Activated CD8-positive, alpha-beta memory T cell treated with anti-CD3 and anti-CD28 coated beads for 48 hours (primary cell): ENCODE data around the gene KAT5.
"Not testable (repeated sequence)": the region's sequence is repeated elsewhere in the genome, so short reads cannot be mapped to it uniquely, and the experiment has no call there.

Experiments
- DNase-seq, 3 experiments: peaks; one replicate each; pipeline ENCODE4 v3.0.0-alpha.2; 2020; ENCODE audit warnings: low read depth in 2 of 3, low spot score in 2 of 3

Gene KAT5

DNA sequence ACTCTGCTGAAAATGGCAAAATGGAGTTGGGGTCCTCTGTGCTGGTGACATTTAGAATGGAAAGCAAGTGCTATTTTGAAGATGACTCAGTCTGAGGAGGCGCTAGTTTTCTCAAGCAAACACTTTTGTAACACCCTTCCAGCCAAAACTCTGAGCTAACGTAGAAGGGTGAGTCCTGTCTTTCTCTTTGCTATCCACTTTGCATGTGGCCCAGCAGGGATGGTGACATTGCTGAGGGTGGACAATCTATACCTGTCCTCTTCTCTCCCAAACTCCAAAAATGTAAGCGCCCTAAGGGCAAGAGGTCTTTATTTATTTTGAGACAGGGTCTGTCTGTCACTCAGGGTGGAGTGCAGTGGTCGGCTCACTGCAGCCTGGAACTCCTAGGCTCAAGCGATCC lies 3.6 kb upstream of the KAT5 start:
- DNase-seq = no peak

GRCh38 chr11:65709661-65710060 lies 2.4 kb upstream of the KAT5 start:
- no peak for DNase-seq

DNA sequence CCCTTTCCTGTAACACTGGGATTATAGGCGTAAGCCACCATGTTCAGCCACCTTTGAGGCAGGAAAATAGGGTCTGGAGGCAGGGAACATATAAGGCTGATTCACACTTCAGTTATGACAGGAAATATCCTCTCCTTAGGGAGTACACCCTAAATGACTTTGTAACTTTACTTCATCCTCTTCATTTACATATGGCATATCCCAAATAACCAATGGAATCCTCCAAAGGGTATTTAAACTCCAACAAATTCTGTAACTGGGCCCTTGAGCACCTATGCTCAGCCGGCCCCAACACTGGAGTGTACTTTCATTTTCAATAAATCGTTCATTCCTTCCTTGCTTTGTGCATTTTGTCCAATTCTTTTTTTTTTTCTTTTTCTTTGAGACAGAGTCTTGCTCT lies 1.6 kb upstream of the KAT5 start:
- no peak for DNase-seq

DNA sequence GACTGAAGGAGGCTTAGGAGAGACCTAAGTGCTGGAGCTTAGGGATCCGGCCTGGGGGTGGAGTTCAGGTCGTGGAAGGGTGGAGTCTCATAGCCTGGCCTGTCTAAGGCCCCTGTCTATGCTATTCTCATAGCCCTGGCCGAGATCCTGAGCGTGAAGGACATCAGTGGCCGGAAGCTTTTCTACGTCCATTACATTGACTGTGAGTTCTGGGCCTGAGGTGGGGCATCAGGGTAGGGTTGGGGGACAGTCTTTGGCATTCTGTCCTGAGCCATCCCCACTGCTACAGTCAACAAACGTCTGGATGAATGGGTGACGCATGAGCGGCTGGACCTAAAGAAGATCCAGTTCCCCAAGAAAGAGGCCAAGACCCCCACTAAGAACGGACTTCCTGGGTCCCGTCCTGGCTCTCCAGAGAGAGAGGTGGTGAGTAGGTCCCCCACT lies 603 bp downstream of the KAT5 start:
- no peak for DNase-seq

DNA sequence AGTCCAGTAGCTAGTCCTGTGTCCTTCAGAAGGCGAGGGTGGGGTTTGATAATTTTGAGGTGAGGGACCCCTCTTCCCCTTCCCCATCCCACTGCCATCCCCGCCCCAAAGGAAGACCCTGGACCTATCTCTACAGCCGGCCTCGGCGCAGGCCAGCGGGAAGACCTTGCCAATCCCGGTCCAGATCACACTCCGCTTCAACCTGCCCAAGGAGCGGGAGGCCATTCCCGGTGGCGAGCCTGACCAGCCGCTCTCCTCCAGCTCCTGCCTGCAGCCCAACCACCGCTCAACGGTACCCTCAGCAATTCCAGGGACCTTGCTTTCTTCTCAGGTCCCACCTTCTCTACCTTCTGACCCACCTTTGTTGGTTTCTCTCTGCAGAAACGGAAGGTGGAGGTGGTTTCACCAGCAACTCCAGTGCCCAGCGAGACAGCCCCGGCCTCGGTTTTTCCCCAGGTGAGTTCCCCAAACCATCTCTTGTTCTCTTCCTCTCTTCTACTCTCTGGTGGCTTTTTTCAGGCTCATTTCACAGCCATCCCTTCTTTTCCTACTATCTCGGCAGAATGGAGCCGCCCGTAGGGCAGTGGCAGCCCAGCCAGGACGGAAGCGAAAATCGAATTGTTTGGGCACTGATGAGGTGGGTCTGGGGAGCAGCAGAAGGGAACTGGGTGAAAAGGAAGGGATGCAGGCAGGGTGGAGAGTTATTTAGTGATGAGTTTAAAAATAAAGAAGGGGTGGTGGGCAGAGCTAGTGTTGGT lies 1.3 kb downstream of the KAT5 start:
- DNase-seq = no peak

- DNase-seq = no peak
Measured at GRCh38 chr11:65714433-65714832, 2.4 kb downstream of the KAT5 start.

GRCh38 chr11:65716302-65716701 lies 4.2 kb downstream of the KAT5 start:
- no peak for DNase-seq

DNA sequence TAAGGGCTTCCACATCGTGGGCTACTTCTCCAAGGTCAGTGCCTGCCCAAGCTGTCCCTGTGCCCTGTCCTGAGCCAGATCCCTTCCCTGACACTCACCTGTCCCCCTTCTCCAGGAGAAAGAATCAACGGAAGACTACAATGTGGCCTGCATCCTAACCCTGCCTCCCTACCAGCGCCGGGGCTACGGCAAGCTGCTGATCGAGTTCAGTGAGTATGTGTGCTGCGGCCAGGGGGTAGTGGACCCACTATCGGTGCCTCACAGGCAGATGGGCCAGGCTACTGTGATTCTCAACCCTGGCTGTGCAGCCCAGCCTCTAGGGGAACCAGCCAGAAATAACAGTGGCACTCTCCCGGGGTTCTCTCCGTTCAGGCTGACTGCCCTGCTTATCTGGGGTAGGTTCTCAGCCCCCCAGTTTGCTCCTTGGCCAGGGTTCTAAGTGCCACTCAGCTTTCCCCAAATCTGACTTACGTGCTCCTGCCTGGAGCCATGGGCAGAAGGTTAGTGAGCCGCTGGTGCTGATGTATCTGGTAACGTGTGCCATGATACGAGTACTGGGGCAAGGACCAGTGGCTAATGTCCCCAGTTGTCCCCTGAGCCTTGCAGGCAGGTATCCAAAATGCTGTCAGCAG lies 4.8 kb downstream of the KAT5 start:
- DNase-seq = no peak

DNA sequence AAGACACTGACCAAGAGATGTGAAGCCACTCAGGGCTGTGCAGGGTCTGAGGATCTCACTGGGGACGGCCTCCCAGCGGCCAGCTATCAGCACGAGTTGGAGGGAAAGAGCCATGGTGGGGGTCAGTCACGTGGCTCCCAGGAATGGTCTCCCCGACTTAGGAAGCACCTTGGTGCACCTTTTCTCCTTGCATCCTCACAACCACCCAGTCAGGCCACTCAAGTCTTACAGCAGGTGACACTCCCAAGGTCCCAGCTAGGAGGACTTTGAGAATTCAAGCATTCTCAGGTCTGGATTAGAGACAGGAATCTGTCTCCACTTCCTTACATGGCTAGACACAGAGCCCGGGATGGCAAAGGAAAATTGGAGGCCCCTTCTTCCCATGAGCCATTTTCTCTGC lies 5.9 kb downstream of the KAT5 start:
- no peak for DNase-seq

GRCh38 chr11:65718531-65718930 lies 6.5 kb downstream of the KAT5 start:
- DNase-seq = no peak

DNA sequence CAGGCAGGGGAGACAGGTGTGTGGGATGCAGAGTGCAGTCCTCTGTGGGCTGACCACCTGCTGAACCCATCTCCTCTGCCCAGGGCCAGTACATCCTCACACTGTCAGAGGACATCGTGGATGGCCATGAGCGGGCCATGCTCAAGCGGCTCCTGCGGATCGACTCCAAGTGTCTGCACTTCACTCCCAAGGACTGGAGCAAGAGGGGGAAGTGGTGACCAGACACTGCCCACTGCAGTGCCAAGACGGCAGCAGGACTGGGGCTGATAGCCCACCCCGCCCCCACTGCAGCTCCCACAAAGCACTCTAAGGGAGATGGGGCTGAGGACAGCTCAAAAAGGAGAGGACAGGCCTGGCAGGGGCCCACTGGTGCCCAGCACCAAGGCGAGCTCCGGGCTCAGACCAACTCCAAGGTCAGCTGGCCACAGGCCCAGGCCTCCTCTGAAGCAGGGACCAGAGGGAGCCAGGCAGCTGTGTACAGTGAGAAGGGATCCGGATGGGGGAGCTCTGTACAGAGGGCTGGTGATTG lies 7.0 kb downstream of the KAT5 start:
- no peak for DNase-seq

- no peak for DNase-seq
Measured at GRCh38 chr11:65719871-65720210, 7.8 kb downstream of the KAT5 start.

GRCh38 chr11:65720211-65720934 lies 8.3 kb downstream of the KAT5 start, which contains the start of gene RNASEH2C:
Gene RNASEH2C (minus strand): TSS chr11:65720798. CDS start chr11:65720758, 40 bp downstream.
- peak; percentile 54 to 67 (median 63) for DNase-seq

GRCh38 chr11:65722261-65722660 lies 10.2 kb downstream of the KAT5 start:
- DNase-seq = no peak

GRCh38 chr11:65726660-65727059 lies 14.6 kb downstream of the KAT5 start:
- no peak for DNase-seq

DNA sequence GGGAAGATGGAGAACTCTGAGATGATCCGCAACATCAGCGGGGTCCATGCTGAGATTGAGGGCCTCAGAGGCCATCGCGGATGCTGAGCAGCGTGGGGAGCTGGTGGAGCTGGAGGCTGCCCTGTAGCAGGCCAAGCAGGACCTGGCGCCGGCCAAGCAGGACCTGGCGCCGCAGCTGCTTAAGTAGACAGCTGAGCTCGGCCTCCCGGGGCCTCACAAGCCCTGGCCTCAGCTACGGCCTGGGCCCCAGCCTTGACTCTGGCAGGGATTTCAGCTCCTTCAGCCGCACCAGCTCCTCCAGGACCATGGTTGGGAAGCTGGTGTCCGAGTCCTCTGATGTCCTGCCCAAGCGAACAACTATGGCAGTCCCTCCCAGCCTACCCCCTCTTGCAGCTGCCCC lies 15.8 kb downstream of the KAT5 start:
- no peak for DNase-seq

GRCh38 chr11:65730461-65730860 lies 18.4 kb downstream of the KAT5 start:
- no peak for DNase-seq

DNA sequence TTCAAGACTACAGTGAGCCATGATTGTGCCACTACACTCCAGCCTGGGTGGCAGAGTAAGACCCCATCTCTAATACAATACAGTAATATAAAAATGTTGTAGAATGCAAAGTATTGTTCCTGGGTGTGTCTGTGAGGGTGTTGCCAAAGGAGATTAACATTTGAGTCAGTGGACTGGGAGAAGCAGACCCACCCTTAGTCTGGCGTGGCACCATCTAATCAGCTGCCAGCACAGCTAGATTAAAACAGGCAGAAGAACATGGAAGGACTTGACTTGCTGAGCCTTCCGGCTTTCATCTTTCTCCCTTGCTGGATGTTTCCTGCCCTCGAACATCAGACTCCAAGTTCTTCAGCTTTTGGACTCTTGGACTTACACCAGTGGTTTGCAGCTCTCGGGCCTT lies 23.1 kb downstream of the KAT5 start:
- DNase-seq = not testable (repeated sequence)

DNA sequence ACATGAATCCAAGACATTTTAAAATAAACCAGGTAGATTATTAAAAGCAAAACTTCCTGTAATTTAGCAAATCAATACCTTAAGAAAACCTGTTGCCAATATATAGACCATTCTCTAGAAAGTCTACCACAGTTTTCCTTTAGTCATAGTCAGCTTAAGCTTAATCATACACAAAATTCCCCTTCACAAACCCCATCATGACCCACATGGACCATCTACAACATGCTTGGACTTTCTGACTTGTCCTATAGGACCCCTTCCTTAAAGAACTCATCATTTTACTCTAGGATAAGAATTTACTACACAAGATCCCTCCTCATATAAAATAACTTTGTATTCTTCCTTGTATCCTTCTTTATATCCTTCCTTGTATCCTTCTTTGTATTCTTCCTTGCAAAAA lies 24.8 kb downstream of the KAT5 start:
- no peak for DNase-seq

GRCh38 chr11:65739022-65739421 lies 27.0 kb downstream of the KAT5 start:
- no peak for DNase-seq

- DNase-seq = no peak
Measured at GRCh38 chr11:65741185-65741584, 29.1 kb downstream of the KAT5 start.

DNA sequence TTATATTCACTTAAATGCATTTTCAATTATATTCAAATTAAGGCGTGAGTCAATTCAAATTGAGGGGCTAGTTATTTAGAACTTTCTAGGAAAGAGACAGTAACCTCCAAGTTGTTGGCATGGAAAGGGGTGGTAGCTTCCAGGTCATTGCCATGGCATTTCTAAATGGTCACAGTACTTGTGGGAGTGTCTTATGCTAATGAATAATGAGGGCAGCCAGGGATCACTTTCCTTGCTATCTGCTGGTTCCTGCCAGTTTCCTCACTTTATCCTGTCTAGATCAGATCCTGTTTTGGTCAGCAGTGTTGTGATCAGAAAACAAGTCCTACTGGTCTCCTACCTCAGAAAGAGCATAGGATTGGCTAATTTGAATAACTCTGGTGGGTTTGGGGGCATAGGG lies 30.3 kb downstream of the KAT5 start:
- DNase-seq = no peak
